ENCODE data around the gene FGD6.
"Not testable (repeated sequence)": the region's sequence is repeated elsewhere in the genome, so short reads cannot be mapped to it uniquely, and the experiment has no call there.

Gene FGD6

GRCh38 chr12:95118138-95118787 is 99.0 kb downstream of the FGD6 start:
- H3K27me3 ChIP-seq (ENCODE audit: control insufficient read depth, insufficient read depth, low read length), result no peaks in the 10 kb centered on the region
- no peaks in the 10 kb centered on the region for H3K9me3 ChIP-seq (ENCODE audit: control insufficient read depth, low read depth, low read length)
- H3K36me3 ChIP-seq (ENCODE audit: control insufficient read depth, low read depth, low read length), result no peaks in the 10 kb centered on the region
- no peak overlapping the region for H3K9ac ChIP-seq (ENCODE audit: low read length)
- H3K4me1 ChIP-seq (ENCODE audit: control insufficient read depth, low read depth, low read length), result peaks cover 19% of the 10 kb centered on the region
- H3K4me3 ChIP-seq (ENCODE audit: low read length), result no peak overlapping the region
- no peak overlapping the region for H3K27ac ChIP-seq (ENCODE audit: low read length)

- H3K9ac ChIP-seq (ENCODE audit: low read length), result no peak overlapping the region
- H3K4me1 ChIP-seq (ENCODE audit: control insufficient read depth, low read depth, low read length), result peaks cover 19% of the 10 kb centered on the region
- H3K9me3 ChIP-seq (ENCODE audit: control insufficient read depth, low read depth, low read length), result no peaks in the 10 kb centered on the region
- no peak overlapping the region for H3K4me3 ChIP-seq (ENCODE audit: low read length)
- H3K27me3 ChIP-seq (ENCODE audit: control insufficient read depth, insufficient read depth, low read length), result no peaks in the 10 kb centered on the region
- peaks cover 7% of the 10 kb centered on the region for H3K36me3 ChIP-seq (ENCODE audit: control insufficient read depth, low read depth, low read length)
- no peak overlapping the region for H3K27ac ChIP-seq (ENCODE audit: low read length)
Observed at GRCh38 chr12:95117178-95117599, 100.1 kb downstream of the FGD6 start.

GRCh38 chr12:95116773-95117172 is 100.5 kb downstream of the FGD6 start:
- H3K9me3 ChIP-seq (ENCODE audit: control insufficient read depth, low read depth, low read length), result no peaks in the 10 kb centered on the region
- H3K27me3 ChIP-seq (ENCODE audit: control insufficient read depth, insufficient read depth, low read length), result no peaks in the 10 kb centered on the region
- H3K9ac ChIP-seq (ENCODE audit: low read length), result no peak overlapping the region
- H3K4me1 ChIP-seq (ENCODE audit: control insufficient read depth, low read depth, low read length), result peaks cover 19% of the 10 kb centered on the region
- no peak overlapping the region for H3K27ac ChIP-seq (ENCODE audit: low read length)
- no peak overlapping the region for H3K4me3 ChIP-seq (ENCODE audit: low read length)
- H3K36me3 ChIP-seq (ENCODE audit: control insufficient read depth, low read depth, low read length), result peaks cover 7% of the 10 kb centered on the region

GRCh38 chr12:95116341-95116740 is 100.9 kb downstream of the FGD6 start:
- Histone ChIP-seq H3K36me3 (ENCODE audit: control insufficient read depth, low read depth, low read length) (peaks cover 10% of the 10 kb centered on the region), H3K4me1 (ENCODE audit: control insufficient read depth, low read depth, low read length) (peaks cover 19% of the 10 kb centered on the region), H3K9ac (ENCODE audit: low read length) (no peak overlapping the region), H3K27ac (ENCODE audit: low read length) (no peak overlapping the region), H3K27me3 (ENCODE audit: control insufficient read depth, insufficient read depth, low read length) (no peaks in the 10 kb centered on the region), H3K9me3 (ENCODE audit: control insufficient read depth, low read depth, low read length) (no peaks in the 10 kb centered on the region), H3K4me3 (ENCODE audit: low read length) (no peak overlapping the region)

- peaks cover 19% of the 10 kb centered on the region for H3K4me1 ChIP-seq (ENCODE audit: control insufficient read depth, low read depth, low read length)
- peaks cover 14% of the 10 kb centered on the region for H3K36me3 ChIP-seq (ENCODE audit: control insufficient read depth, low read depth, low read length)
- no peak overlapping the region for H3K27ac ChIP-seq (ENCODE audit: low read length)
- H3K9me3 ChIP-seq (ENCODE audit: control insufficient read depth, low read depth, low read length), result no peaks in the 10 kb centered on the region
- no peak overlapping the region for H3K9ac ChIP-seq (ENCODE audit: low read length)
- no peak overlapping the region for H3K4me3 ChIP-seq (ENCODE audit: low read length)
- no peaks in the 10 kb centered on the region for H3K27me3 ChIP-seq (ENCODE audit: control insufficient read depth, insufficient read depth, low read length)
Observed at GRCh38 chr12:95115641-95116040, 101.6 kb downstream of the FGD6 start.

GRCh38 chr12:95114766-95115405 is 102.4 kb downstream of the FGD6 start:
- H3K4me3 ChIP-seq (ENCODE audit: low read length), result no peak overlapping the region
- H3K4me1 ChIP-seq (ENCODE audit: control insufficient read depth, low read depth, low read length), result peaks cover 19% of the 10 kb centered on the region
- no peaks in the 10 kb centered on the region for H3K27me3 ChIP-seq (ENCODE audit: control insufficient read depth, insufficient read depth, low read length)
- no peak overlapping the region for H3K9ac ChIP-seq (ENCODE audit: low read length)
- H3K9me3 ChIP-seq (ENCODE audit: control insufficient read depth, low read depth, low read length), result no peaks in the 10 kb centered on the region
- peaks cover 14% of the 10 kb centered on the region for H3K36me3 ChIP-seq (ENCODE audit: control insufficient read depth, low read depth, low read length)
- peak overlapping the region; percentile 43 for H3K27ac ChIP-seq (ENCODE audit: low read length)

- H3K27ac ChIP-seq (ENCODE audit: low read length), result no peak overlapping the region
- peaks cover 58% of the 10 kb centered on the region for H3K36me3 ChIP-seq (ENCODE audit: control insufficient read depth, low read depth, low read length)
- no peaks in the 10 kb centered on the region for H3K9me3 ChIP-seq (ENCODE audit: control insufficient read depth, low read depth, low read length)
- H3K9ac ChIP-seq (ENCODE audit: low read length), result no peak overlapping the region
- H3K4me1 ChIP-seq (ENCODE audit: control insufficient read depth, low read depth, low read length), result no peaks in the 10 kb centered on the region
- no peaks in the 10 kb centered on the region for H3K27me3 ChIP-seq (ENCODE audit: control insufficient read depth, insufficient read depth, low read length)
- H3K4me3 ChIP-seq (ENCODE audit: low read length), result no peak overlapping the region
Observed at GRCh38 chr12:95107362-95107761, 109.9 kb downstream of the FGD6 start.

GRCh38 chr12:95105540-95105939 is 111.7 kb downstream of the FGD6 start:
- no peak overlapping the region for H3K9ac ChIP-seq (ENCODE audit: low read length)
- no peaks in the 10 kb centered on the region for H3K27me3 ChIP-seq (ENCODE audit: control insufficient read depth, insufficient read depth, low read length)
- peaks cover 52% of the 10 kb centered on the region for H3K36me3 ChIP-seq (ENCODE audit: control insufficient read depth, low read depth, low read length)
- H3K4me1 ChIP-seq (ENCODE audit: control insufficient read depth, low read depth, low read length), result no peaks in the 10 kb centered on the region
- H3K27ac ChIP-seq (ENCODE audit: low read length), result no peak overlapping the region
- H3K9me3 ChIP-seq (ENCODE audit: control insufficient read depth, low read depth, low read length), result no peaks in the 10 kb centered on the region
- H3K4me3 ChIP-seq (ENCODE audit: low read length), result no peak overlapping the region

- no peaks in the 10 kb centered on the region for H3K9me3 ChIP-seq (ENCODE audit: control insufficient read depth, low read depth, low read length)
- peaks cover 52% of the 10 kb centered on the region for H3K36me3 ChIP-seq (ENCODE audit: control insufficient read depth, low read depth, low read length)
- H3K27me3 ChIP-seq (ENCODE audit: control insufficient read depth, insufficient read depth, low read length), result no peaks in the 10 kb centered on the region
- H3K27ac ChIP-seq (ENCODE audit: low read length), result no peak overlapping the region
- H3K4me1 ChIP-seq (ENCODE audit: control insufficient read depth, low read depth, low read length), result no peaks in the 10 kb centered on the region
- H3K9ac ChIP-seq (ENCODE audit: low read length), result no peak overlapping the region
- H3K4me3 ChIP-seq (ENCODE audit: low read length), result no peak overlapping the region
Observed at GRCh38 chr12:95104919-95105452, 112.3 kb downstream of the FGD6 start.

- Histone ChIP-seq H3K27ac (ENCODE audit: low read length) (no peak overlapping the region), H3K9ac (ENCODE audit: low read length) (no peak overlapping the region), H3K4me3 (ENCODE audit: low read length) (no peak overlapping the region)
Observed at GRCh38 chr12:95102916-95103671, 114.2 kb downstream of the FGD6 start.

GRCh38 chr12:95101957-95102356 is 115.3 kb downstream of the FGD6 start:
- not testable (repeated sequence) for H3K9ac ChIP-seq (ENCODE audit: low read length); H3K9me3 ChIP-seq (ENCODE audit: control insufficient read depth, low read depth, low read length); H3K27me3 ChIP-seq (ENCODE audit: control insufficient read depth, insufficient read depth, low read length); H3K27ac ChIP-seq (ENCODE audit: low read length); H3K4me1 ChIP-seq (ENCODE audit: control insufficient read depth, low read depth, low read length); H3K4me3 ChIP-seq (ENCODE audit: low read length)
- H3K36me3 ChIP-seq (ENCODE audit: control insufficient read depth, low read depth, low read length), result peaks cover 46% of the 10 kb centered on the region

More at GRCh38 chr12:95102916-95103671, 114.2 kb downstream of the FGD6 start:
- Histone ChIP-seq H3K9me3 (ENCODE audit: control insufficient read depth, low read depth, low read length) (no peaks in the 10 kb centered on the region), H3K4me1 (ENCODE audit: control insufficient read depth, low read depth, low read length) (no peaks in the 10 kb centered on the region), H3K27me3 (ENCODE audit: control insufficient read depth, insufficient read depth, low read length) (no peaks in the 10 kb centered on the region), H3K36me3 (ENCODE audit: control insufficient read depth, low read depth, low read length) (peaks cover 49% of the 10 kb centered on the region)
